Endothelial cell (in vitro differentiated cells): ENCODE results near the gene ZBTB43. TPM values are rescaled to one million over a fixed set of nuclear protein-coding genes. Genes with fewer than 3 reads are reported as not detected.

Source experiments
- DNase-seq: peaks from one replicate; pipeline ENCODE4 v3.0.0; 2021; ENCODE audit warnings: low spot score
- H3K27ac Mint-ChIP-seq: one replicate; pipeline ENCODE4 v1.8.0; 2021; ENCODE audit warnings: mixed read lengths, inconsistent platforms; ENCODE audit not compliant: unreplicated experiment
- H3K27me3 Mint-ChIP-seq: one replicate; pipeline ENCODE4 v1.8.0; 2021; ENCODE audit warnings: mild to moderate bottlenecking, moderate library complexity, mixed read lengths, inconsistent platforms; ENCODE audit not compliant: unreplicated experiment
- H3K36me3 Mint-ChIP-seq: one replicate; pipeline ENCODE4 v1.8.0; 2021; ENCODE audit warnings: mild to moderate bottlenecking, low read depth, mixed read lengths, inconsistent platforms; ENCODE audit not compliant: unreplicated experiment
- H3K4me1 Mint-ChIP-seq: one replicate; pipeline ENCODE4 v1.8.0; 2021; ENCODE audit warnings: mild to moderate bottlenecking, mixed read lengths, inconsistent platforms; ENCODE audit not compliant: unreplicated experiment
- H3K4me3 Mint-ChIP-seq: one replicate; pipeline ENCODE4 v1.8.0; 2021; ENCODE audit warnings: mild to moderate bottlenecking, mixed read lengths, inconsistent platforms; ENCODE audit not compliant: unreplicated experiment
- H3K9me3 Mint-ChIP-seq: one replicate; pipeline ENCODE4 v1.8.0; 2021; ENCODE audit warnings: mixed read lengths, inconsistent platforms; ENCODE audit not compliant: unreplicated experiment
- long read RNA-seq: library from polyadenylated mRNA; unstranded; transcript quantifications from one replicate; pipeline ENCODE4 v2.0.0, GENCODE V29; 2020; ENCODE audit not compliant: unreplicated experiment
- total RNA-seq: library from RNA; stranded (reverse); fragmentation: NEBNext Ultra II Directional; extraction: Animal tissue kit (Norgen Biotek cat#: 25700); gene quantifications from one replicate; pipeline ENCODE4 v1.2.1, GENCODE V29; 2021; ENCODE audit not compliant: unreplicated experiment
- TF ChIP-seq, protein P1 (sequence below): fragments of 200-600 bp; sonication (generic); IDR thresholded peaks from one replicate; pipeline ENCODE4 v1.5.0; 2021; ENCODE audit warnings: antibody characterized with exemption; ENCODE audit not compliant: unreplicated experiment

ZBTB43 gene, protein sequence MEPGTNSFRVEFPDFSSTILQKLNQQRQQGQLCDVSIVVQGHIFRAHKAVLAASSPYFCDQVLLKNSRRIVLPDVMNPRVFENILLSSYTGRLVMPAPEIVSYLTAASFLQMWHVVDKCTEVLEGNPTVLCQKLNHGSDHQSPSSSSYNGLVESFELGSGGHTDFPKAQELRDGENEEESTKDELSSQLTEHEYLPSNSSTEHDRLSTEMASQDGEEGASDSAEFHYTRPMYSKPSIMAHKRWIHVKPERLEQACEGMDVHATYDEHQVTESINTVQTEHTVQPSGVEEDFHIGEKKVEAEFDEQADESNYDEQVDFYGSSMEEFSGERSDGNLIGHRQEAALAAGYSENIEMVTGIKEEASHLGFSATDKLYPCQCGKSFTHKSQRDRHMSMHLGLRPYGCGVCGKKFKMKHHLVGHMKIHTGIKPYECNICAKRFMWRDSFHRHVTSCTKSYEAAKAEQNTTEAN
- total RNA-seq = 16.7 TPM
- long read RNA-seq, full-length matches to known transcripts = 6 of 8 reads
- long read RNA-seq, partial matches to known transcripts = 0 of 8 reads
- long read RNA-seq, other reads (novel, unspliced or antisense) = 2 of 8 reads

DNA sequence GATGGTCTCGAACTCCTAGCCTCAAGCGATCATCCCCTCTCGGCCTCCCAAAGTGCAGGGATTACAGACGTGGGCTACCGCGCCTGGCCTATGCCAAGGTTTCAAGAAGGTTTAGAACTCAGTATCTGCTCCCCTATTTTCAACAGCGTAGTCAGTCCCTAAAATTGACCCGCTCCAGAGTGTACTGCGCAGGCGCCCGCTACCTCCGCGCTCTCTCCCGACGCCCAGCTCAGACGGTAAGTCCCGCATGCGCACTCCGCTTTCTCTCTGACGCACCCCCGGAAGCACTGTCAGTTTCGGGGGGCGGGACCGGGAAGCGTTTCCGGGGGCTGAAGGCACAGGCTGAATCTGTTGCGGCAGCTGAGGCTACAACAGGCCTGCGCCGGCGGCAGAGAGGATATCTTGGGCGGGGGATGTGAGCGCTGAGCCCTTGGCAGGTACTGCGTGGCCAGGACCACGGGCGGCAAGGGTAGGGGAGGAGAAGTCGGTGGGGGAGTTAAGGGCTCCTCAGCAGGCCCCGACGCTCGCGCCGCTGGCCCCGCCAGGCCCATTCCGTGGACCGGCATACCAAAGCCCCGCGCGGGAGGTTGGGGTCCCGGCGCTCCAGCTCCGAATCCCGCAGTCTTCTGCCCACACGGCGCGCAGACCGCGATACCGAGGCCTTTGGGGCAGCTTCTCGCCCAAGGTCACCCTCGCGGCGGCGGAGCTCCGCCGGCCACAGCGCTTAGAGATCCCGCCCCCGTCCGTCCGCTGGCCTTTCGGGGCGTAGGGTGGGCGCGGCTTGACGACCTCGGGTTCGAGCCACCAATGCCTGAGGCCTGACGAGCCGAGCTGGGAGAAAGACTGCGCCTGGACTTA lies at the start of gene ZBTB43:
Gene ZBTB43, plus strand, starts transcription at position 345 of the 858 bp plus-strand sequence. CDS start 27,470 bp downstream, outside the sequence.
- H3K36me3 Mint-ChIP-seq = peaks cover 9% of the 10 kb centered on the region
- DNase-seq = peak; percentile 97
- peaks cover 11% of the 10 kb centered on the region for H3K27me3 Mint-ChIP-seq
- H3K4me1 Mint-ChIP-seq = peaks cover 16% of the 10 kb centered on the region
- H3K9me3 Mint-ChIP-seq = no peaks in the 10 kb centered on the region
- TF ChIP-seq, protein P1, sequence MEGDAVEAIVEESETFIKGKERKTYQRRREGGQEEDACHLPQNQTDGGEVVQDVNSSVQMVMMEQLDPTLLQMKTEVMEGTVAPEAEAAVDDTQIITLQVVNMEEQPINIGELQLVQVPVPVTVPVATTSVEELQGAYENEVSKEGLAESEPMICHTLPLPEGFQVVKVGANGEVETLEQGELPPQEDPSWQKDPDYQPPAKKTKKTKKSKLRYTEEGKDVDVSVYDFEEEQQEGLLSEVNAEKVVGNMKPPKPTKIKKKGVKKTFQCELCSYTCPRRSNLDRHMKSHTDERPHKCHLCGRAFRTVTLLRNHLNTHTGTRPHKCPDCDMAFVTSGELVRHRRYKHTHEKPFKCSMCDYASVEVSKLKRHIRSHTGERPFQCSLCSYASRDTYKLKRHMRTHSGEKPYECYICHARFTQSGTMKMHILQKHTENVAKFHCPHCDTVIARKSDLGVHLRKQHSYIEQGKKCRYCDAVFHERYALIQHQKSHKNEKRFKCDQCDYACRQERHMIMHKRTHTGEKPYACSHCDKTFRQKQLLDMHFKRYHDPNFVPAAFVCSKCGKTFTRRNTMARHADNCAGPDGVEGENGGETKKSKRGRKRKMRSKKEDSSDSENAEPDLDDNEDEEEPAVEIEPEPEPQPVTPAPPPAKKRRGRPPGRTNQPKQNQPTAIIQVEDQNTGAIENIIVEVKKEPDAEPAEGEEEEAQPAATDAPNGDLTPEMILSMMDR = no peak
- peak within 1 kb of the TSS; percentile 99 for H3K4me3 Mint-ChIP-seq
- peak within 1 kb of the TSS; percentile 93 for H3K27ac Mint-ChIP-seq

DNA sequence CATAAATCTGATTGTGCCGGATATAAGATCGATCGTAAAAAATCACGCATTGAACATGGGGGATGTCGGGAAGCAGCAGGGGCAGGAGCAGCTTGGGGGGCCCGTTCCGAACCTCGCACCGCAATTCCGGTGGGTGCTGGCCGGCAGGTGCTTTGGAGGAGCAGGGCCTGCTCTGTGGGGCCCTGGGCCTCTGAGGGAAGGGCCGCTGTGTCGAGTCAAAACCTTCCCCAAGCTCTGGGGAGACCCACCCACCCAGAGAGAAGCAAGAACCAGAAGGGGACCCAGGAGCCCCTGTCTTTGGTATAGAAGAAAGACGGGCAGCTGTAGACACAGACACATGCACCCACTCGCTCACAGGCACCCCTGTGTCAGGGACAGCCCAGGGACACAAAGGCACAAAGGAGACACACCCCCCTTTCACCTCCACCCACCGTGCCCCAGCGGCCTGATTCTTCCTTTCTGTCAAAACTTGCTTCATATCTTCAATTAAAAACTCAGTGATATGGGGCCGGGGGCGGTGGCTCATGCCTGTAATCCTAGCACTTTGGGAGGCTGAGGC lies 49.4 kb upstream of the ZBTB43 start:
- TF ChIP-seq, protein P1 = no peak
- H3K27me3 Mint-ChIP-seq = peaks cover 3% of the 10 kb centered on the region
- DNase-seq = no peak
- no peaks in the 10 kb centered on the region for H3K36me3 Mint-ChIP-seq
- H3K4me3 Mint-ChIP-seq = no peak overlapping the region
- H3K4me1 Mint-ChIP-seq = no peaks in the 10 kb centered on the region
- no peak overlapping the region for H3K27ac Mint-ChIP-seq
- no peaks in the 10 kb centered on the region for H3K9me3 Mint-ChIP-seq

DNA sequence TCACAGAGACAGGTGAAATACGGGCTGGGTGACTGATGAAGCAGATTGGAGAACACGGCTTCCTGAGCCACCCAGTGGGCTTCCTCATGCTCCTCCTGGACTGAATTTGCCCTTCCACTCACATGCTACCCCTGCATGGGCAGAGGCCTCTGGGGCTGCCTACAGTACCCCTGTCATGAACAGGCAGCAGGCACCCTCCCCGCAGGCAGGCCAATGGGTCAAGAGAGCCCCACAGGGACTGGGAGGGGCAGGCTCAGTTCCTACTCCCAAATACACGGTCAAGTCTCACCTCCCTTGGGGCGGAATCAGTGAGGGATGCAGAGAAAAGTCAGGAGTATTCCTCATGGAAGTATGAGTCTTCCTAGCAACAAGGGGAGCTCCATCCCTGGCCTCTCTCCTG lies 48.6 kb upstream of the ZBTB43 start:
- no peak for DNase-seq
- no peaks in the 10 kb centered on the region for H3K9me3 Mint-ChIP-seq
- no peaks in the 10 kb centered on the region for H3K4me1 Mint-ChIP-seq
- H3K27ac Mint-ChIP-seq = no peak overlapping the region
- peaks cover 3% of the 10 kb centered on the region for H3K27me3 Mint-ChIP-seq
- no peak overlapping the region for H3K4me3 Mint-ChIP-seq
- TF ChIP-seq, protein P1 = no peak
- H3K36me3 Mint-ChIP-seq = no peaks in the 10 kb centered on the region

DNA sequence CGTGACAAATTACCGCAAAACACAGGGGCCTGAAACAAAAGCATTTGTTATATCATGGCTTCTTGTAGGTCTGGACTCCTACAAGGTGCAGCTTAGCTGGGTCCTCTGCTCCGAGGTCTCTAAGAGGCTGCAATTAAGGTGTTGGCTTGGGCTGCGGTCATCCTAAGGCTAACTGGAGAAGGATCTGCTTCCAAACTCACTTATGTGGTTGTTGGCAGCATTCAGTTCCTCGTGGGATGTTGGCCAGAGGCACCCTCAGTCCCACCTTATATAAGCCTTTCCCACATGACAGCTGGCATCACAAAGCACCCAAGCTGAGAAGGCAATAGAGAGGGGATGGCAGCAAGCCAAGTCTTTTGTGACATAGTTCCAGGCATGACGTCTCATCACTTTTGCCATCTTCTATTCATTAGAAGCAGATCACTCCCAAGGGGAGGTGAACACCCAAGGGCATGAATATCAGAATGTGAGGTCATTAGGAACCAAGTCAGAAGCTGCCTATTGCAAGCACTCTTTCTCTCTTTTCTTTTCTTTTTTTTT lies 47.9 kb upstream of the ZBTB43 start:
- TF ChIP-seq, protein P1 = no peak
- H3K4me3 Mint-ChIP-seq = no peak overlapping the region
- no peaks in the 10 kb centered on the region for H3K4me1 Mint-ChIP-seq
- H3K27ac Mint-ChIP-seq = no peak overlapping the region
- H3K27me3 Mint-ChIP-seq = peaks cover 3% of the 10 kb centered on the region
- DNase-seq = no peak
- no peaks in the 10 kb centered on the region for H3K9me3 Mint-ChIP-seq
- no peaks in the 10 kb centered on the region for H3K36me3 Mint-ChIP-seq
